ENCODE results near the gene TNKS1BP1.

Gene TNKS1BP1

DNA sequence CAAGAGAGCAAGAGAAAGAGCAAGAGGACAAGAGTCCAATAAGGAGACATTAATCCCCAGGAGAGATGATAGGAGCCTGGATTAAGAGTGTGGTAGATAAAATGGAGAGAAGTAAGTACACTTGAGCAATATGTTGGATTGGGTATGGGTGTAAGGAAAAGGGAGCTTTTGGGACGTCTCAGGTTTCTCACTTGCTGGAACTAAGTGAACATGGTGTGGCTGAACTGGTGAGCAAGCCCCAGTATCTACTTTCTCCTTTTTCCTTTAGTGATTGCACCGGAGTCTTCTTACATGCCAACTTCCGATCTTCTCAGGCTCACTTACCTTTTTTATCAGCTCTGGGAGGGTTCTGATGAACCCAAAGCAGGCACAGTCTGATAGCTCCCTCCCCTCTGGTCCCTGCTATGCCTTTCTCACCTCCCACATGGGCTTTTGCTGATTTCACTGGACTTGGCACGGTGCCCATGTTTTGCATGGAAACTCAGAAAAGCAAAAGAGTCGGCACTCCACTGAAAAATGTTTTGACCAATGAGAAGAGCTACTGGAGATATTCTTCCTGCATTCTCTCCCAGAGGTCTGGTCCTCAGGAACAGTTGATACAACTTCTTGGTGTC is 73.2 kb downstream of the TNKS1BP1 start:
- no peak for DNase-seq

GRCh38 chr11:57251037-57251436 is 73.7 kb downstream of the TNKS1BP1 start:
- DNase-seq: peak; percentile 63
